Right ventricle myocardium inferior (tissue), 1 donor: ENCODE results near the gene WWTR1. TPM values are rescaled to one million over a fixed set of nuclear protein-coding genes. Genes with fewer than 3 reads are reported as not detected.
A peak's percentile ranks its signal among the peaks of the same experiment; 100 is the strongest.

Experiments used
- ATAC-seq: fragments of 200-7000 bp; cut with Tn5 transposase; one replicate; pipeline ENCODE4 v1.9.1; 2020; ENCODE audit warnings: mild to moderate bottlenecking, moderate library complexity
- DNase-seq: peaks from one replicate; pipeline ENCODE4 v3.0.0; 2021; ENCODE audit errors: missing footprints
- intact Hi-C: fragments of 100-400 bp; cut with DNase I; formaldehyde crosslinking; loops from one replicate; pipeline ENCODE4 v1.11.0; 2022
- total RNA-seq: library from RNA; stranded (reverse); fragmentation: NEBNext Ultra II Directional; extraction: Animal tissue kit (Norgen Biotek cat#: 25700); gene quantifications from one replicate; pipeline ENCODE4 v1.2.1, GENCODE V29; 2021
- donor health status: DM: no; HTN: yes; CAD: no; lungs with severe emphysema.

WWTR1 gene
- total RNA-seq, 1 donor from 2014 or later, result 42.6 TPM

GRCh38 chr3:149554826-149555225, 103.0 kb downstream of the WWTR1 start:
- ATAC-seq (no peak), DNase-seq (no peak)
- intact Hi-C loops, result no loop called here

GRCh38 chr3:149553781-149554451, 103.9 kb downstream of the WWTR1 start:
- ATAC-seq, result peak; percentile 84
- DNase-seq, result peak; percentile 70
- intact Hi-C loops, result no loop called here

GRCh38 chr3:149552700-149553099, 105.1 kb downstream of the WWTR1 start:
- ATAC-seq (no peak), DNase-seq (no peak)
- intact Hi-C loops, result no loop called here

- DNase-seq, result no peak
- no peak for ATAC-seq
- intact Hi-C loops, result no loop called here
Observed at GRCh38 chr3:149551500-149551899, 106.3 kb downstream of the WWTR1 start.

GRCh38 chr3:149548669-149549065, 109.2 kb downstream of the WWTR1 start:
- ATAC-seq (no peak), DNase-seq (no peak)
- intact Hi-C loops, result no loop called here

- DNase-seq, result peak; percentile 69
- ATAC-seq, result peak; percentile 81
- intact Hi-C loops, result no loop called here
Observed at GRCh38 chr3:149547954-149548668, 109.7 kb downstream of the WWTR1 start.

- DNase-seq, result peak; percentile 79
- intact Hi-C loops, result no loop called here
- ATAC-seq, result peak; percentile 88
Observed at GRCh38 chr3:149547413-149547812, 110.4 kb downstream of the WWTR1 start.

- intact Hi-C loops, result no loop called here
- ATAC-seq (no peak), DNase-seq (no peak)
Observed at GRCh38 chr3:149545049-149545448, 112.8 kb downstream of the WWTR1 start.

GRCh38 chr3:149542375-149543312, 115.2 kb downstream of the WWTR1 start:
- intact Hi-C loops, result no loop called here
- no peak for DNase-seq
- no peak for ATAC-seq

GRCh38 chr3:149541091-149541491, 116.7 kb downstream of the WWTR1 start:
- intact Hi-C loops, result no loop called here
- no peak for ATAC-seq
- DNase-seq, result no peak

GRCh38 chr3:149538371-149538770, 119.5 kb downstream of the WWTR1 start:
- DNase-seq (no peak), ATAC-seq (no peak)
- intact Hi-C loops, result no loop called here

- DNase-seq (peak; percentile 82), ATAC-seq (peak; percentile 82)
- intact Hi-C loops, result no loop called here
Observed at GRCh38 chr3:149536429-149536828, 121.4 kb downstream of the WWTR1 start.

GRCh38 chr3:149535333-149535685, 122.5 kb downstream of the WWTR1 start:
- no peak for DNase-seq
- intact Hi-C loops, result no loop called here

GRCh38 chr3:149534671-149535332, 123.0 kb downstream of the WWTR1 start:
- peak; percentile 64 for ATAC-seq
- no peak for DNase-seq
- intact Hi-C loops, result loop anchor here (5.0 kb wide), 1 partner anchor 32 kb away; no protein-coding TSS in a partner anchor

More at GRCh38 chr3:149535333-149535685, 122.5 kb downstream of the WWTR1 start:
- ATAC-seq, result no peak

- intact Hi-C loops, result loop anchor here (5.0 kb wide), 1 partner anchor 33 kb away; no protein-coding TSS in a partner anchor
- DNase-seq, result no peak
- ATAC-seq, result no peak
Observed at GRCh38 chr3:149534082-149534481, 123.7 kb downstream of the WWTR1 start.

GRCh38 chr3:149532489-149533180, 125.2 kb downstream of the WWTR1 start:
- ATAC-seq (no peak), DNase-seq (no peak)
- intact Hi-C loops, result loop anchor here (5.0 kb wide), 1 partner anchor 35 kb away; no protein-coding TSS in a partner anchor

GRCh38 chr3:149529099-149529498, 128.7 kb downstream of the WWTR1 start:
- intact Hi-C loops, result no loop called here
- ATAC-seq (no peak), DNase-seq (no peak)

- intact Hi-C loops, result no loop called here
- ATAC-seq (no peak), DNase-seq (no peak)
Observed at GRCh38 chr3:149528340-149528650, 129.5 kb downstream of the WWTR1 start.
